Measurements from ENCODE around the gene GALNT17.

- TF ChIP-seq POLR2AphosphoS5 (IDR thresholded peaks at IDR 0.05; ENCODE audit: borderline replicate concordance, low read depth, low read length) (no peak), EZH2 (IDR thresholded peaks at IDR 0.05) (no peak), FOXP2 (optimal IDR thresholded peaks at IDR 0.05; ENCODE audit: control extremely low read depth, extremely low read length, insufficient read depth) (no peak)
These were observed 452.3 kb downstream of the GALNT17 start for GRCh38 chr7:71584256-71584655.
